H9 (cell line): ENCODE results near the gene PPT1. TPM values are rescaled to one million over a fixed set of nuclear protein-coding genes. Genes with fewer than 3 reads are reported as not detected.

Source experiments
- DNase-seq: peaks from one replicate; pipeline ENCODE4 v3.0.0-alpha.2; 2017
- H2AFZ ChIP-seq: one replicate; pipeline ENCODE4 v1.6.1; 2013; ENCODE audit warnings: mild to moderate bottlenecking, low read length, control low read depth, moderate library complexity
- H2AK5ac ChIP-seq: 2 replicates; pipeline ENCODE4 v1.6.1; 2013; ENCODE audit warnings: low read length, control low read depth, mixed read lengths; ENCODE audit not compliant: insufficient read length
- H2BK120ac ChIP-seq: one replicate; pipeline ENCODE4 v1.6.1; 2013; ENCODE audit warnings: low read depth, mild to moderate bottlenecking, low read length, control low read depth, inconsistent platforms; ENCODE audit not compliant: poor library complexity, severe bottlenecking
- H2BK12ac ChIP-seq: 2 replicates; pipeline ENCODE4 v1.6.1; 2013; ENCODE audit warnings: low read length, control low read depth, mixed read lengths, low read depth; ENCODE audit not compliant: insufficient read length
- H2BK15ac ChIP-seq: 2 replicates; pipeline ENCODE4 v1.6.1; 2013; ENCODE audit warnings: low read depth, low read length, control low read depth
- H2BK20ac ChIP-seq: one replicate; pipeline ENCODE4 v1.6.1; 2013; ENCODE audit warnings: low read depth, mild to moderate bottlenecking, low read length, control low read depth, inconsistent platforms; ENCODE audit not compliant: poor library complexity, severe bottlenecking
- H2BK5ac ChIP-seq: 2 replicates; pipeline ENCODE4 v1.6.1; 2013; ENCODE audit warnings: low read length, control low read depth, mixed read lengths; ENCODE audit not compliant: insufficient read length
- H3K14ac ChIP-seq: 2 replicates; pipeline ENCODE4 v1.6.1; 2013; ENCODE audit warnings: low read length, control low read depth; ENCODE audit not compliant: insufficient read depth
- H3K18ac ChIP-seq: 2 replicates; pipeline ENCODE4 v1.6.1; 2013; ENCODE audit warnings: low read depth, mild to moderate bottlenecking, mixed read lengths, low read length, control low read depth; ENCODE audit not compliant: insufficient read length
- H3K23ac ChIP-seq: 2 replicates; pipeline ENCODE4 v1.6.1; 2013; ENCODE audit warnings: low read length, control low read depth, mixed read lengths, low read depth; ENCODE audit not compliant: insufficient read length
- H3K23me2 ChIP-seq: 2 replicates; pipeline ENCODE4 v1.6.1; 2013; ENCODE audit warnings: low read depth, mild to moderate bottlenecking, mixed read lengths, low read length, control low read depth; ENCODE audit not compliant: insufficient read length, poor library complexity, severe bottlenecking
- H3K27ac ChIP-seq: 2 replicates; pipeline ENCODE4 v1.5.1; 2013; ENCODE audit warnings: low read length, control low read depth, mixed read lengths, low read depth; ENCODE audit not compliant: insufficient read length
- H3K27me3 ChIP-seq: 2 replicates; pipeline ENCODE4 v1.6.1; 2013; ENCODE audit warnings: low read length, control low read depth, inconsistent platforms; ENCODE audit not compliant: insufficient read depth
- H3K4ac ChIP-seq: 2 replicates; pipeline ENCODE4 v1.6.1; 2013; ENCODE audit warnings: low read depth, mild to moderate bottlenecking, control low read depth, inconsistent platforms, low read length, moderate library complexity
- H3K4me1 ChIP-seq: 2 replicates; pipeline ENCODE4 v1.6.1; 2013; ENCODE audit warnings: low read length, control low read depth, inconsistent platforms; ENCODE audit not compliant: insufficient read depth
- H3K4me2 ChIP-seq: 2 replicates; pipeline ENCODE4 v1.6.1; 2013; ENCODE audit warnings: low read length, control low read depth, mixed read lengths; ENCODE audit not compliant: insufficient read length, insufficient read depth
- H3K56ac ChIP-seq: 2 replicates; pipeline ENCODE4 v1.6.1; 2013; ENCODE audit warnings: low read depth, mild to moderate bottlenecking, mixed read lengths, low read length, control low read depth; ENCODE audit not compliant: insufficient read length
- H3K79me1 ChIP-seq: 2 replicates; pipeline ENCODE4 v1.6.1; 2013; ENCODE audit warnings: low read depth, mild to moderate bottlenecking, moderate library complexity, low read length, control low read depth, inconsistent platforms; ENCODE audit not compliant: insufficient read depth, poor library complexity, severe bottlenecking
- H3K79me2 ChIP-seq: 2 replicates; pipeline ENCODE4 v1.6.1; 2013; ENCODE audit warnings: low read length, control low read depth, inconsistent platforms; ENCODE audit not compliant: insufficient read depth
- H3K9ac ChIP-seq: 2 replicates; pipeline ENCODE4 v1.6.1; 2013; ENCODE audit warnings: low read length, control low read depth, mixed read lengths; ENCODE audit not compliant: insufficient read length; ENCODE audit errors: extremely low read depth
- H3K9me3 ChIP-seq: one replicate; pipeline ENCODE4 v1.6.1; 2013; ENCODE audit warnings: low read depth, low read length, inconsistent platforms; ENCODE audit not compliant: control insufficient read depth
- H3T11ph ChIP-seq: one replicate; pipeline ENCODE4 v1.6.1; 2013; ENCODE audit warnings: mild to moderate bottlenecking, low read length, control low read depth, inconsistent platforms
- H4K20me1 ChIP-seq: one replicate; pipeline ENCODE4 v1.6.1; 2013; ENCODE audit not compliant: control insufficient read depth, insufficient read length, insufficient read depth
- H4K5ac ChIP-seq: 2 replicates; pipeline ENCODE4 v1.6.1; 2013; ENCODE audit warnings: low read depth, mild to moderate bottlenecking, mixed read lengths, low read length, control low read depth; ENCODE audit not compliant: insufficient read length
- H4K8ac ChIP-seq: replicated peaks from 2 replicates; pipeline ENCODE4 v1.6.1; 2013; ENCODE audit warnings: low read length, control low read depth, mixed read lengths, low read depth; ENCODE audit not compliant: insufficient read length
- H4K91ac ChIP-seq: 2 replicates; pipeline ENCODE4 v1.6.1; 2013; ENCODE audit warnings: low read depth, mild to moderate bottlenecking, moderate library complexity, mixed read lengths, low read length, control low read depth; ENCODE audit not compliant: insufficient read length
- H3K27ac Mint-ChIP-seq, 3 experiments: 2 replicates in 2 of 3; 3 replicates in 1 of 3; pipeline ENCODE4 v1.8.0; 2020 to 2021; ENCODE audit warnings: mixed read lengths in 3 of 3, mild to moderate bottlenecking in 1 of 3, moderate library complexity in 1 of 3
- H3K27me3 Mint-ChIP-seq: 2 replicates; pipeline ENCODE4 v1.8.0; 2021; ENCODE audit warnings: low read depth, mild to moderate bottlenecking, moderate library complexity, mixed read lengths
- H3K36me3 Mint-ChIP-seq, 3 experiments: 2 replicates in 2 of 3; 3 replicates in 1 of 3; pipeline ENCODE4 v1.8.0; 2020 to 2021; ENCODE audit warnings: low read depth in 3 of 3, mixed read lengths in 3 of 3; ENCODE audit not compliant: insufficient read depth in 1 of 3
- H3K4me1 Mint-ChIP-seq, 2 experiments: 2 replicates each; pipeline ENCODE4 v1.8.0; 2020; ENCODE audit warnings: mixed read lengths in 2 of 2
- H3K4me3 Mint-ChIP-seq, 2 experiments: 2 replicates in 1 of 2; 3 replicates in 1 of 2; pipeline ENCODE4 v1.8.0; 2020 to 2021; ENCODE audit warnings: mild to moderate bottlenecking in 2 of 2, mixed read lengths in 2 of 2, moderate library complexity in 1 of 2
- H3K9me3 Mint-ChIP-seq, 2 experiments: 2 replicates in 1 of 2; 3 replicates in 1 of 2; pipeline ENCODE4 v1.8.0; 2020; ENCODE audit warnings: mild to moderate bottlenecking in 2 of 2, mixed read lengths in 2 of 2, moderate library complexity in 1 of 2
- CTCF ChIP-seq: fragments of 200-600 bp; sonication (generic); conservative IDR thresholded peaks from 3 replicates; pipeline ENCODE4 v1.8.0; 2021; ENCODE audit warnings: antibody characterized with exemption, mild to moderate bottlenecking
- WGBS: extraction: QIAGEN DNeasy Blood & Tissue Kit; methylation state at CpG from one replicate; pipeline ENCODE4 v1.1.7; 2013; ENCODE audit warnings: missing lambda C conversion rate, low lambda C conversion rate, mixed read lengths; ENCODE audit not compliant: insufficient read length; ENCODE audit errors: extremely low coverage; 5-methylcytosine and 5-hydroxymethylcytosine counted together
- total RNA-seq: library from RNA; stranded (reverse); gene quantifications from 2 replicates; pipeline ENCODE4 v1.2.1, GENCODE V29; 2021

PPT1 gene
- total RNA-seq, 1 experiment from 2014 or later: 109 TPM

- H2AK5ac ChIP-seq: no peak overlapping the region
- H3K56ac ChIP-seq: no peak overlapping the region
- H2BK120ac ChIP-seq: no peak overlapping the region
- Mint-ChIP-seq H3K27ac (no peak overlapping the region), H3K27me3 (no peaks in the 10 kb centered on the region), H3K36me3 (peaks cover 29 to 85% (median 66%) of the 10 kb centered on the region in 3 experiments), H3K4me1 (no peaks in the 10 kb centered on the region), H3K9me3 (no peaks in the 10 kb centered on the region), H3K4me3 (no peak overlapping the region)
- H4K20me1 ChIP-seq: no peaks in the 10 kb centered on the region
- H3K27me3 ChIP-seq: no peaks in the 10 kb centered on the region
- H3K23ac ChIP-seq: no peak overlapping the region
- H2BK15ac ChIP-seq: no peak overlapping the region
- H3K27ac ChIP-seq: no peak overlapping the region
- no peak overlapping the region for H2AFZ ChIP-seq
- H3K4me2 ChIP-seq: no peak overlapping the region
- H3K18ac ChIP-seq: no peak overlapping the region
- H3K79me1 ChIP-seq: no peaks in the 10 kb centered on the region
- DNase-seq: no peak
- no peak overlapping the region for H3K4ac ChIP-seq
- H3K9me3 ChIP-seq: no peaks in the 10 kb centered on the region
- no peak overlapping the region for H4K91ac ChIP-seq
- no peak overlapping the region for H3T11ph ChIP-seq
- no peak overlapping the region for H4K5ac ChIP-seq
- H4K8ac ChIP-seq: no peak overlapping the region
- H3K4me1 ChIP-seq: no peaks in the 10 kb centered on the region
- no CpG with 5 or more reads among the region's 4 CpGs for WGBS
- no peak overlapping the region for H2BK12ac ChIP-seq
- TF ChIP-seq CTCF: no peak
- H2BK20ac ChIP-seq: no peak overlapping the region
- no peak overlapping the region for H3K9ac ChIP-seq
- no peak overlapping the region for H2BK5ac ChIP-seq
- no peaks in the 10 kb centered on the region for H3K23me2 ChIP-seq
- H3K79me2 ChIP-seq: no peaks in the 10 kb centered on the region
- no peak overlapping the region for H3K14ac ChIP-seq
Measured at GRCh38 chr1:40075266-40075665, 21.8 kb downstream of the PPT1 start.
